Mucosa of descending colon (tissue), 3 donors: ENCODE data around the gene CCDC57. TPM values are rescaled to one million over a fixed set of nuclear protein-coding genes. Genes with fewer than 3 reads are reported as not detected.
"Not testable (repeated sequence)": the region's sequence is repeated elsewhere in the genome, so short reads cannot be mapped to it uniquely, and the experiment has no call there.

Experiments used
- ATAC-seq: fragments of 200-7000 bp; cut with Tn5 transposase; one replicate; pipeline ENCODE4 v1.9.1; 2020; ENCODE audit warnings: mild to moderate bottlenecking, moderate library complexity
- DNase-seq, 3 donors: peaks; one replicate each; pipeline ENCODE4 v3.0.0-alpha.2; 2020
- H3K36me3 ChIP-seq: fragments of 200-600 bp; one replicate; pipeline ENCODE4 v1.8.0; 2021; ENCODE audit warnings: low read depth, mild to moderate bottlenecking
- H3K4me1 ChIP-seq: fragments of 200-600 bp; one replicate; pipeline ENCODE4 v1.8.0; 2021; ENCODE audit warnings: low read depth, mild to moderate bottlenecking
- H3K4me3 ChIP-seq: fragments of 200-600 bp; one replicate; pipeline ENCODE4 v1.8.0; 2021; ENCODE audit warnings: mild to moderate bottlenecking
- H3K9me3 ChIP-seq: fragments of 200-600 bp; one replicate; pipeline ENCODE4 v1.8.0; 2021; ENCODE audit warnings: mild to moderate bottlenecking
- CTCF ChIP-seq: fragments of 200-600 bp; IDR thresholded peaks from one replicate; pipeline ENCODE4 v1.8.0; 2022; ENCODE audit warnings: antibody characterized with exemption, mild to moderate bottlenecking
- intact Hi-C, 2 donors: fragments of 100-400 bp; cut with DNase I in 1 of 2; cut with micrococcal nuclease in 1 of 2; formaldehyde crosslinking; loops; one replicate each; pipeline versions ENCODE4 v1.11.0 to v1.11.1; 2022; cut with DNase I, micrococcal nuclease
- total RNA-seq, 3 donors: library from RNA; stranded (reverse); fragmentation: NEBNext Ultra II Directional in 2 of 3; extraction: Animal tissue kit (Norgen Biotek cat#: 25700) in 2 of 3; gene quantifications; one replicate each; pipeline versions ENCODE4 v1.2.1 to v1.2.4, GENCODE V29; 2021 to 2023
- donor health status: DM: no; HTN: no; CAD: no; lungs with moderate emphysema.
- donor health status: DM: no; HTN: no; CAD: no.
- donor health status: DM: no; HTN: yes; CAD: no.

CCDC57 gene
- total RNA-seq, 3 donors from 2014 or later: 41.3 to 46.3 (median 45.4) TPM

GRCh38 chr17:82215095-82215971 lies 2.7 kb upstream of the CCDC57 start:
- ATAC-seq (no peak), DNase-seq (peak in 1 of 3 donors; percentile 61)
- TF ChIP-seq CTCF: no peak
- intact Hi-C loops: no loop called here
- Histone ChIP-seq H3K4me3 (no peak overlapping the region), H3K9me3 (no peaks in the 10 kb centered on the region), H3K36me3 (no peaks in the 10 kb centered on the region), H3K4me1 (peaks cover 32% of the 10 kb centered on the region)

GRCh38 chr17:82214012-82214628 lies 1.5 kb upstream of the CCDC57 start:
- Histone ChIP-seq H3K36me3 (no peaks in the 10 kb centered on the region), H3K4me1 (peaks cover 32% of the 10 kb centered on the region), H3K4me3 (no peak overlapping the region), H3K9me3 (no peaks in the 10 kb centered on the region)
- intact Hi-C loops: no loop called here
- no peak for TF ChIP-seq CTCF
- DNase-seq: peak in 1 of 3 donors; percentile 47
- no peak for ATAC-seq

GRCh38 chr17:82213251-82214011 lies 789 bp upstream of the CCDC57 start:
- H3K4me3 ChIP-seq: peak overlapping the region; percentile 70
- ATAC-seq (peak; percentile 21), DNase-seq (peak in 2 of 3 donors; percentile 51 to 68)
- TF ChIP-seq CTCF: no peak
- H3K36me3 ChIP-seq: no peaks in the 10 kb centered on the region
- H3K9me3 ChIP-seq: no peaks in the 10 kb centered on the region
- H3K4me1 ChIP-seq: peaks cover 32% of the 10 kb centered on the region
- intact Hi-C loops: no loop called here

- H3K36me3 ChIP-seq, H3K9me3 ChIP-seq, intact Hi-C loops, ATAC-seq, H3K4me3 ChIP-seq: not testable (repeated sequence)
- peaks cover 21% of the 10 kb centered on the region for H3K4me1 ChIP-seq
- peak in 1 of 3 donors; percentile 29 for DNase-seq
Measured at GRCh38 chr17:82210655-82211054, 2.0 kb downstream of the CCDC57 start.

GRCh38 chr17:82205720-82206508 lies 6.7 kb downstream of the CCDC57 start:
- intact Hi-C loops: no loop called here
- Histone ChIP-seq H3K36me3 (no peaks in the 10 kb centered on the region), H3K4me3 (no peak overlapping the region), H3K4me1 (peaks cover 13% of the 10 kb centered on the region), H3K9me3 (no peaks in the 10 kb centered on the region)
- peak; percentile 88 to 92 (median 90) for DNase-seq
- ATAC-seq: peak; percentile 95
- TF ChIP-seq CTCF: peak; percentile 88
